B cell (primary cell): ENCODE data around the gene GAK. TPM values are rescaled to one million over a fixed set of nuclear protein-coding genes. Genes with fewer than 3 reads are reported as not detected.

Source experiments
- ATAC-seq: fragments of 200-7000 bp; cut with Tn5 transposase; one replicate; pipeline ENCODE4 v1.10.0; 2021; ENCODE audit warnings: low read depth, mild to moderate bottlenecking, moderate number of reproducible peaks, moderate library complexity
- CTCF ChIA-PET: fragments of 350-600 bp; sonication (Branson Sonifier 250); formaldehyde crosslinking; loops from one replicate; lab custom pipeline; 2021; ENCODE audit warnings: antibody characterized with exemption, inconsistent platforms; lab: Charles Lee
- POLR2A ChIA-PET: fragments of 350-600 bp; sonication (Branson Sonifier 250); formaldehyde crosslinking; loops from one replicate; lab custom pipeline; 2021; ENCODE audit warnings: antibody characterized with exemption; lab: Charles Lee
- DNase-seq: peaks from one replicate; pipeline ENCODE4 v3.0.0; 2013
- H2AFZ ChIP-seq: 2 replicates; pipeline ENCODE4 v1.6.1; 2012; ENCODE audit warnings: mild to moderate bottlenecking, low read depth, low read length; ENCODE audit not compliant: insufficient read depth, poor library complexity, severe bottlenecking
- H3K27ac ChIP-seq, 2 donors: 1 replicate in 1 of 2; 2 replicates in 1 of 2; pipeline ENCODE4 v1.5.1; 2012 to 2013; ENCODE audit warnings: low read length in 2 of 2, mild to moderate bottlenecking in 2 of 2, moderate library complexity in 1 of 2
- H3K27me3 ChIP-seq, 4 experiments: fragments of 200-600 bp in 1 of 4; sonication (generic) in 1 of 4; replicated peaks in 1 of 4; 1 replicate in 2 of 4; 2 replicates in 2 of 4; pipeline versions ENCODE4 v1.6.1 to v1.7.0; 2013 to 2016; ENCODE audit warnings: low read length in 3 of 4, mild to moderate bottlenecking in 2 of 4, mixed read lengths in 1 of 4, moderate library complexity in 1 of 4; ENCODE audit not compliant: insufficient read depth in 4 of 4, control insufficient read depth in 3 of 4; ENCODE audit errors: control extremely low read depth in 1 of 4
- H3K36me3 ChIP-seq, 2 experiments: replicated peaks in 1 of 2; 1 replicate in 1 of 2; 2 replicates in 1 of 2; pipeline versions ENCODE4 v1.6.1 to v1.7.1; 2013; ENCODE audit warnings: low read length in 1 of 2; ENCODE audit not compliant: insufficient read depth in 2 of 2, control insufficient read depth in 1 of 2; ENCODE audit errors: control extremely low read depth in 1 of 2, extremely low read depth in 1 of 2
- H3K4me1 ChIP-seq, 2 donors: fragments of 200-600 bp in 1 of 2; sonication (generic) in 1 of 2; 1 replicate in 1 of 2; 2 replicates in 1 of 2; pipeline versions ENCODE4 v1.5.1 to v1.6.1; 2013 to 2017; ENCODE audit warnings: low read length in 2 of 2; ENCODE audit not compliant: control insufficient read depth in 2 of 2, insufficient read depth in 2 of 2
- H3K4me2 ChIP-seq: replicated peaks from 2 replicates; pipeline ENCODE3; 2012; ENCODE audit warnings: mild to moderate bottlenecking, low read depth, low read length; ENCODE audit not compliant: poor library complexity, severe bottlenecking
- H3K4me3 ChIP-seq, 5 experiments: fragments of 200-600 bp in 1 of 5; sonication (generic) in 1 of 5; 1 replicate in 3 of 5; 2 replicates in 2 of 5; pipeline versions ENCODE4 v1.5.1 to v1.7.0; 2011 to 2016; ENCODE audit warnings: low read length in 4 of 5, mild to moderate bottlenecking in 4 of 5, low read depth in 2 of 5, control low read depth in 1 of 5, moderate library complexity in 1 of 5; ENCODE audit not compliant: insufficient read depth in 1 of 5; ENCODE audit errors: control extremely low read depth in 1 of 5, extremely low read depth in 1 of 5
- H3K79me2 ChIP-seq: fragments of 200-600 bp; sonication (generic); one replicate; pipeline ENCODE4 v1.6.0; 2016; ENCODE audit warnings: low read length; ENCODE audit not compliant: control insufficient read depth, insufficient read depth
- H3K9ac ChIP-seq: fragments of 200-600 bp; sonication (generic); 2 replicates; pipeline ENCODE4 v1.6.1; 2017; ENCODE audit warnings: mild to moderate bottlenecking, low read length, moderate library complexity
- H3K9me3 ChIP-seq, 3 donors: one replicate each; pipeline versions ENCODE4 v1.6.1 to v1.7.1; 2013; ENCODE audit warnings: low read length in 2 of 3; ENCODE audit not compliant: control insufficient read depth in 2 of 3, insufficient read depth in 1 of 3; ENCODE audit errors: control extremely low read depth in 1 of 3
- H4K20me1 ChIP-seq: 2 replicates; pipeline ENCODE4 v1.6.0; 2012; ENCODE audit warnings: mild to moderate bottlenecking, low read length; ENCODE audit not compliant: insufficient read depth, control insufficient read depth, poor library complexity, severe bottlenecking
- H3K27ac Mint-ChIP-seq: one replicate; pipeline ENCODE4 v1.8.0; 2021; ENCODE audit warnings: mixed read lengths
- H3K27me3 Mint-ChIP-seq: one replicate; pipeline ENCODE4 v1.8.0; 2021; ENCODE audit warnings: mixed read lengths
- H3K4me1 Mint-ChIP-seq: one replicate; pipeline ENCODE4 v1.8.0; 2021; ENCODE audit warnings: mixed read lengths
- H3K4me3 Mint-ChIP-seq: one replicate; pipeline ENCODE4 v1.8.0; 2021; ENCODE audit warnings: mixed read lengths
- H3K9me3 Mint-ChIP-seq: one replicate; pipeline ENCODE4 v1.8.0; 2022; ENCODE audit warnings: mixed read lengths; ENCODE audit not compliant: insufficient read depth
- EZH2 ChIP-seq: IDR thresholded peaks from 2 replicates; pipeline ENCODE4 v1.6.1; 2012; ENCODE audit warnings: borderline replicate concordance, low read depth, mild to moderate bottlenecking, moderate library complexity, low read length; ENCODE audit not compliant: insufficient read depth, poor library complexity, severe bottlenecking
- WGBS: methylation state at CpG from one replicate; pipeline ENCODE4 v1.1.5; 2013; ENCODE audit warnings: missing lambda C conversion rate; ENCODE audit not compliant: insufficient coverage; 5-methylcytosine and 5-hydroxymethylcytosine counted together
- intact Hi-C: fragments of 100-400 bp; cut with micrococcal nuclease; formaldehyde crosslinking; loops from one replicate; pipeline ENCODE4 v1.10.0; 2022
- polyA plus RNA-seq: library from polyadenylated mRNA; depleted of rRNA; stranded (reverse); fragments of >200 nt; gene quantifications from 2 replicates; pipeline ENCODE4 v1.2.3, GENCODE V29; 2012
- total RNA-seq, 2 donors: library from RNA; stranded (reverse); fragments of 120-200 nt in 1 of 2; gene quantifications; 1 replicate in 1 of 2; 2 replicates in 1 of 2; pipeline versions ENCODE4 v1.2.3 to v1.2.4, GENCODE V29; 2013 to 2022
- TF ChIP-seq, protein P1 (sequence below): fragments of 200-600 bp; IDR thresholded peaks from one replicate; pipeline ENCODE4 v1.8.0; 2022; ENCODE audit warnings: antibody characterized with exemption, mild to moderate bottlenecking

Gene GAK
- total and polyA plus RNA-seq, 2 donors (not counting 1 experiment from before 2014, with no cell fraction given), result 113 to 283 TPM

DNA sequence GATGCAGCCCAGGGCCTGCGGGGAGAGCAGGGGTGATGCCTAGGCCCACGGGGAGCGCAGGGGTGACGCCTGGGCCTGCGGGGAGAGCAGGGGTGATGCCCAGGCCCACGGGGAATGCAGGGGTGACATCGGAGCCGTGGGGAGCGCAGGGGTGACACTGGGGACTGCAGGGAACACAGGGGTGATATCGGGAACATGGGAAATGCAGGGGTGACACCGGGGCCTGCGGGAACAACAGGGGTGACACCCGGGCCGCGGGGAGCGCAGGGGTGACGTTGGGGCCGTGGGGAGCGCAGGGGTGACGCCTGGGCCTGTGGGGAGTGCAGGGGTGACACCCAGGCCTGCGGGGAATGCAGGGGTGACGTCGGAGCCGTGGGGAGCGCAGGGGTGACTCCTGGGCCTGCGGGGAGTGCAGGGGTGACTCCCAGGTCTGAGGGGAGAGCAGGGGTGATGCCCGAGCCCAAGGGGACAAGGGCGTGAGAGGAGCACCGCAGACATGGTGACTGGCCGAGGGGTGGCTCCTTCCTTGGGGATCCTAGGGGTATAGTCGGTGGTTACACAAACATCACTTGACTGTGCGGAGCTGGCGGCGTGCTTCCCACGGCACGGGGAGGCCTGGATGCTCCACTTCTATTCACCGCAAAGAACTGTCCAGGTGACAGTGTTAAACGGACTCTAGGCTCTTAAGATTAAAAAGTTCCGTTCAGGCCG, 38.0 kb downstream of the GAK start:
- Histone ChIP-seq H3K9ac (no peak overlapping the region), H3K4me1 (no peaks in the 10 kb centered on the region), H4K20me1 (peaks cover 98% of the 10 kb centered on the region), H3K79me2 (peaks cover 37% of the 10 kb centered on the region), H3K9me3 (peaks cover 0 to 3% (median 0%) of the 10 kb centered on the region in 3 donors), H3K4me3 (no peak overlapping the region), H3K36me3 (peaks cover 0 to 63% of the 10 kb centered on the region in 2 experiments), H3K27me3 (no peaks in the 10 kb centered on the region), H2AFZ (no peak overlapping the region), H3K4me2 (no peak overlapping the region), H3K27ac (no peak overlapping the region)
- H3K4me1 Mint-ChIP-seq, result no peaks in the 10 kb centered on the region
- H3K27me3 Mint-ChIP-seq, result no peaks in the 10 kb centered on the region
- 97% methylated on average over 40 of the region's 40 CpGs for WGBS
- DNase-seq, result no peak
- ATAC-seq, result no peak
- TF ChIP-seq, protein P1, sequence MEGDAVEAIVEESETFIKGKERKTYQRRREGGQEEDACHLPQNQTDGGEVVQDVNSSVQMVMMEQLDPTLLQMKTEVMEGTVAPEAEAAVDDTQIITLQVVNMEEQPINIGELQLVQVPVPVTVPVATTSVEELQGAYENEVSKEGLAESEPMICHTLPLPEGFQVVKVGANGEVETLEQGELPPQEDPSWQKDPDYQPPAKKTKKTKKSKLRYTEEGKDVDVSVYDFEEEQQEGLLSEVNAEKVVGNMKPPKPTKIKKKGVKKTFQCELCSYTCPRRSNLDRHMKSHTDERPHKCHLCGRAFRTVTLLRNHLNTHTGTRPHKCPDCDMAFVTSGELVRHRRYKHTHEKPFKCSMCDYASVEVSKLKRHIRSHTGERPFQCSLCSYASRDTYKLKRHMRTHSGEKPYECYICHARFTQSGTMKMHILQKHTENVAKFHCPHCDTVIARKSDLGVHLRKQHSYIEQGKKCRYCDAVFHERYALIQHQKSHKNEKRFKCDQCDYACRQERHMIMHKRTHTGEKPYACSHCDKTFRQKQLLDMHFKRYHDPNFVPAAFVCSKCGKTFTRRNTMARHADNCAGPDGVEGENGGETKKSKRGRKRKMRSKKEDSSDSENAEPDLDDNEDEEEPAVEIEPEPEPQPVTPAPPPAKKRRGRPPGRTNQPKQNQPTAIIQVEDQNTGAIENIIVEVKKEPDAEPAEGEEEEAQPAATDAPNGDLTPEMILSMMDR, result no peak
- TF ChIP-seq EZH2, result no peak
- H3K27ac Mint-ChIP-seq, result no peak overlapping the region
- ChIA-PET POLR2A (no interaction called here), CTCF (no interaction called here)
- no peak overlapping the region for H3K4me3 Mint-ChIP-seq
- intact Hi-C loops, result no loop called here
- H3K9me3 Mint-ChIP-seq, result no peaks in the 10 kb centered on the region

DNA sequence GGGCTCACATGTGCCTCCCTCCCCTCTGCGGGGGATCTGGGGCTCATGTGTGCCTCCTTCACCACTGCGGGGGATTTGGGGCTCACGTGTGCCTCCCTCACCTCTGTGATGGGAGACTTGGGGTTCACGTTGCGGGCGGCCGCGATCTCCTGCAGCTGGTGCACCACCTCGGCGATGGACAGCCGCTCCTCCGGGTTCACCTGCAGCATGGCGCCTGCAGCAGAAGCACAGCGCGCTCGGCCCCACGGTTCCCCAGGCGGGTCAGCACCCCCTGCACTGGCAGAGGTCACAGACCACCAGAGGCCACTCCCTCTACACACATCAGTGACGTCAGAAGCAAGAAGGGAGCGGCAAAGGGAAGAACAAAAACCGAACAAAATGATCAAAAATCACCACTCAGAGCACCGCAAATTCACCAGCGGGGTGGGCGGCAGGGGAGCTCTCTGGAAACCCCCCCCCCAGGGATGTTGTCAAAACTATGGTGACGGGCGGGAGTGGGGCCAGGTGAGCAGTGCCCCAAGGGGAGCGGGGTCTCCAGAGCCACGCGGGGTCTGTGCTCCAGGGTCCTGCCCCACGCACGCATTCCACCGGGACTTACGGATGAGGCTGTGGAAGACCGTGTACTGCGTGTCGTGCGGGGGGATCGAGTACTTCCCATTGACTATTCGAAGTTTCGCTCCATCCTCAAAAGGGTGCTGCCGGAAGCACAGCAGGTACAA, 38.7 kb downstream of the GAK start:
- no peak overlapping the region for H3K4me2 ChIP-seq
- H3K9ac ChIP-seq, result no peak overlapping the region
- H3K4me1 Mint-ChIP-seq, result no peaks in the 10 kb centered on the region
- peaks cover 30% of the 10 kb centered on the region for H3K79me2 ChIP-seq
- DNase-seq (no peak), ATAC-seq (no peak)
- TF ChIP-seq EZH2, result no peak
- TF ChIP-seq, protein P1, result no peak
- no peak overlapping the region for H3K4me3 Mint-ChIP-seq
- 96% methylated on average over 36 of the region's 41 CpGs for WGBS
- H3K27me3 Mint-ChIP-seq, result no peaks in the 10 kb centered on the region
- H3K9me3 ChIP-seq, result peaks cover 0 to 3% (median 0%) of the 10 kb centered on the region in 3 donors
- no peaks in the 10 kb centered on the region for H3K27me3 ChIP-seq
- no peak overlapping the region for H3K4me3 ChIP-seq
- H2AFZ ChIP-seq, result no peak overlapping the region
- H3K27ac Mint-ChIP-seq, result no peak overlapping the region
- no peaks in the 10 kb centered on the region for H3K9me3 Mint-ChIP-seq
- POLR2A ChIA-PET, result no interaction called here
- peaks cover 0 to 71% of the 10 kb centered on the region in 2 experiments for H3K36me3 ChIP-seq
- intact Hi-C loops, result no loop called here
- peaks cover 98% of the 10 kb centered on the region for H4K20me1 ChIP-seq
- CTCF ChIA-PET, result no interaction called here
- no peaks in the 10 kb centered on the region for H3K4me1 ChIP-seq
- no peak overlapping the region for H3K27ac ChIP-seq
